HepG2 (cell line): ENCODE results near the gene BTK. TPM values are rescaled to one million over a fixed set of nuclear protein-coding genes. Genes with fewer than 3 reads are reported as not detected.
A peak's percentile ranks its signal among the peaks of the same experiment; 100 is the strongest.

Experiments used
- AHR ChIP-seq: IDR thresholded peaks from 2 replicates; pipeline ENCODE4 v1.6.1; 2018; ENCODE audit warnings: missing genetic modification reagents, missing compliant biosample characterization
- MATR3 ChIP-seq: sonication (generic); formaldehyde crosslinking; IDR thresholded peaks from 2 replicates; pipeline ENCODE4 v1.4.0; 2020; ENCODE audit warnings: missing genetic modification reagents
- NAIF1 ChIP-seq: sonication (generic); formaldehyde crosslinking; IDR thresholded peaks from 2 replicates; pipeline ENCODE4 v1.5.0; 2020; ENCODE audit warnings: mild to moderate bottlenecking, missing genetic modification reagents, borderline replicate concordance
- NFE2L2 ChIP-seq: fragments of 150-350 bp; IDR thresholded peaks from 2 replicates; pipeline ENCODE4 v1.6.1; 2014; ENCODE audit warnings: low read length
- PITX1 ChIP-seq: sonication (generic); formaldehyde crosslinking; IDR thresholded peaks from 2 replicates; pipeline ENCODE4 v1.5.1; 2020; ENCODE audit warnings: mild to moderate bottlenecking, missing genetic modification reagents
- SIN3B ChIP-seq: fragments of 150-350 bp; IDR thresholded peaks from 2 replicates; pipeline ENCODE4 v1.6.1; 2014; ENCODE audit warnings: low read length
- SMARCC2 ChIP-seq: fragments of 450-650 bp; IDR thresholded peaks from 2 replicates; pipeline ENCODE4 v1.6.1; 2017; ENCODE audit warnings: antibody characterized with exemption, mild to moderate bottlenecking
- ZNF12 ChIP-seq: sonication (generic); formaldehyde crosslinking; IDR thresholded peaks from 2 replicates; pipeline ENCODE4 v1.5.0; 2020; ENCODE audit warnings: missing genetic modification reagents
- polyA plus RNA-seq, 8 experiments: library from polyadenylated mRNA; depleted of rRNA in 3 of 8; stranded (reverse) in 7 of 8; unstranded in 1 of 8; fragments of >200 nt; fragmentation: Illumina TruSeq in 4 of 8; extraction: Trizol in 4 of 8; gene quantifications; 2 replicates each; pipeline versions ENCODE4 v1.2.1 to v1.2.3, GENCODE V29; 2011 to 2016; ENCODE audit warnings: low read depth in 4 of 8, missing spikeins in 1 of 8, mixed read lengths in 1 of 8; ENCODE audit not compliant: insufficient read depth in 1 of 8
- total RNA-seq, 5 experiments: library from RNA; depleted of rRNA; stranded (reverse); fragments of >200 nt; fragmentation: Illumina TruSeq; extraction: Trizol; gene quantifications; 2 replicates each; pipeline ENCODE4 v1.2.3, GENCODE V29; 2016; ENCODE audit warnings: low read depth in 1 of 5
- TF ChIP-seq, protein P1 (sequence below): sonication (generic); formaldehyde crosslinking; IDR thresholded peaks from 2 replicates; pipeline ENCODE4 v1.9.0; 2021; ENCODE audit warnings: mild to moderate bottlenecking, missing genetic modification reagents
- TF ChIP-seq, protein P2 (sequence below): sonication (generic); formaldehyde crosslinking; IDR thresholded peaks from 2 replicates; pipeline ENCODE4 v1.4.0; 2020; ENCODE audit warnings: missing genetic modification reagents, borderline replicate concordance
- TF ChIP-seq, protein P3 (sequence below): sonication (generic); formaldehyde crosslinking; conservative IDR thresholded peaks from 2 replicates; pipeline ENCODE4 v1.4.0; 2020; ENCODE audit warnings: mild to moderate bottlenecking, missing genetic modification reagents, moderate library complexity
- TF ChIP-seq, protein P4 (sequence below): sonication (generic); formaldehyde crosslinking; IDR thresholded peaks from 2 replicates; pipeline ENCODE4 v1.4.0; 2020; ENCODE audit warnings: missing genetic modification reagents, low read depth, mild to moderate bottlenecking, borderline replicate concordance

The BTK gene
- total and polyA plus RNA-seq, 2 of the 13 experiments (the other 11 are each of a cell fraction or from before 2014, with no cell fraction given): not detected

DNA sequence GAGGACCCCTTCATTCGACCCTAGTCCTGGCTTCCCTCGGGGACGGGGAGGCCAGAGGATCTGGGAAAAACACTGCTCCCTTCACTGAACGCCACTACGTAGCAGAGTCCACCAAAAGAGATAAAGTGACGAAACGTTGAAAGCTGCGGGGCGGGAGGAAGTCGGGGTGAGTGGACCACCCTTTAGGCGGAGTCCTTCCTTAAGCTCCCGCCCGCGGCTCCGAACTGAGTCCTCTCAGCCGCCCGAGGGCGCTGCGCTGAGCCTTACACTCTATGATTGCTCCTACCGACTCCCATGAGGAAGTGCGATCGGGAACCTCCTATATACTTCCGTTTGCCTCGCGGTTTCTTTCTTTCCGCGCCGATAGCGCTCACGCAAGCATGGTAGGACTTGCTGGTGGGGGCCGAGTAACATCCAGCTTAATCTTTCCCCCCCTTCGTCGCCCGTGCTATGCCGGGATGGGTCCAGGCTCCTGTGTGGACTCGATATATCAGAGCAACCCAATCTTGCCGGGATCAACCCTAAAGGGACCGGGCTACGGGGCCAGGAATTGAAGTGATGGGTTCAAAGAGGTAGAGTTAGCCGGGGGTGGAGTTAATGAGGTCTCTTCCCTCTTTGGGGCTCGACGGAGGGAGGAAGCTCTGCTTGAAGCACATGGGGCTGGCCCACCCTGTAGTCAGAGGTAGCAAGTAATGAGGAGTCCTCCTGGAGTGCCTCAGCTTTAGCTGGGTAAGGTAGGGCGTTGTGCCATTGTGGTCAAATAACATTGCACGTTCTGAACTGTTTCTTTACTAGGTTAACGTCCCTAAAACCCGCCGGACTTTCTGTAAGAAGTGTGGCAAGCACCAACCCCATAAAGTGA lies 4.9 kb upstream of the BTK start, which contains the start of gene RPL36A (continued):
- TF ChIP-seq, protein P1, sequence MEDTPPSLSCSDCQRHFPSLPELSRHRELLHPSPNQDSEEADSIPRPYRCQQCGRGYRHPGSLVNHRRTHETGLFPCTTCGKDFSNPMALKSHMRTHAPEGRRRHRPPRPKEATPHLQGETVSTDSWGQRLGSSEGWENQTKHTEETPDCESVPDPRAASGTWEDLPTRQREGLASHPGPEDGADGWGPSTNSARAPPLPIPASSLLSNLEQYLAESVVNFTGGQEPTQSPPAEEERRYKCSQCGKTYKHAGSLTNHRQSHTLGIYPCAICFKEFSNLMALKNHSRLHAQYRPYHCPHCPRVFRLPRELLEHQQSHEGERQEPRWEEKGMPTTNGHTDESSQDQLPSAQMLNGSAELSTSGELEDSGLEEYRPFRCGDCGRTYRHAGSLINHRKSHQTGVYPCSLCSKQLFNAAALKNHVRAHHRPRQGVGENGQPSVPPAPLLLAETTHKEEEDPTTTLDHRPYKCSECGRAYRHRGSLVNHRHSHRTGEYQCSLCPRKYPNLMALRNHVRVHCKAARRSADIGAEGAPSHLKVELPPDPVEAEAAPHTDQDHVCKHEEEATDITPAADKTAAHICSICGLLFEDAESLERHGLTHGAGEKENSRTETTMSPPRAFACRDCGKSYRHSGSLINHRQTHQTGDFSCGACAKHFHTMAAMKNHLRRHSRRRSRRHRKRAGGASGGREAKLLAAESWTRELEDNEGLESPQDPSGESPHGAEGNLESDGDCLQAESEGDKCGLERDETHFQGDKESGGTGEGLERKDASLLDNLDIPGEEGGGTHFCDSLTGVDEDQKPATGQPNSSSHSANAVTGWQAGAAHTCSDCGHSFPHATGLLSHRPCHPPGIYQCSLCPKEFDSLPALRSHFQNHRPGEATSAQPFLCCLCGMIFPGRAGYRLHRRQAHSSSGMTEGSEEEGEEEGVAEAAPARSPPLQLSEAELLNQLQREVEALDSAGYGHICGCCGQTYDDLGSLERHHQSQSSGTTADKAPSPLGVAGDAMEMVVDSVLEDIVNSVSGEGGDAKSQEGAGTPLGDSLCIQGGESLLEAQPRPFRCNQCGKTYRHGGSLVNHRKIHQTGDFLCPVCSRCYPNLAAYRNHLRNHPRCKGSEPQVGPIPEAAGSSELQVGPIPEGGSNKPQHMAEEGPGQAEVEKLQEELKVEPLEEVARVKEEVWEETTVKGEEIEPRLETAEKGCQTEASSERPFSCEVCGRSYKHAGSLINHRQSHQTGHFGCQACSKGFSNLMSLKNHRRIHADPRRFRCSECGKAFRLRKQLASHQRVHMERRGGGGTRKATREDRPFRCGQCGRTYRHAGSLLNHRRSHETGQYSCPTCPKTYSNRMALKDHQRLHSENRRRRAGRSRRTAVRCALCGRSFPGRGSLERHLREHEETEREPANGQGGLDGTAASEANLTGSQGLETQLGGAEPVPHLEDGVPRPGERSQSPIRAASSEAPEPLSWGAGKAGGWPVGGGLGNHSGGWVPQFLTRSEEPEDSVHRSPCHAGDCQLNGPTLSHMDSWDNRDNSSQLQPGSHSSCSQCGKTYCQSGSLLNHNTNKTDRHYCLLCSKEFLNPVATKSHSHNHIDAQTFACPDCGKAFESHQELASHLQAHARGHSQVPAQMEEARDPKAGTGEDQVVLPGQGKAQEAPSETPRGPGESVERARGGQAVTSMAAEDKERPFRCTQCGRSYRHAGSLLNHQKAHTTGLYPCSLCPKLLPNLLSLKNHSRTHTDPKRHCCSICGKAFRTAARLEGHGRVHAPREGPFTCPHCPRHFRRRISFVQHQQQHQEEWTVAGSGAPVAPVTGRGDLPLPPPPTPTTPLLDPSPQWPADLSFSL (CRISPR knock-in tag): no peak
- TF ChIP-seq SIN3B (no peak), PITX1 (CRISPR knock-in tag) (no peak), AHR (CRISPR knock-in tag) (no peak), ZNF12 (CRISPR knock-in tag) (0 out of 2 replicates have a peak, but pooled peaks have one; percentile 26), MATR3 (no peak), SMARCC2 (no peak), NFE2L2 (no peak), NAIF1 (CRISPR knock-in tag) (no peak)
- TF ChIP-seq, protein P2, sequence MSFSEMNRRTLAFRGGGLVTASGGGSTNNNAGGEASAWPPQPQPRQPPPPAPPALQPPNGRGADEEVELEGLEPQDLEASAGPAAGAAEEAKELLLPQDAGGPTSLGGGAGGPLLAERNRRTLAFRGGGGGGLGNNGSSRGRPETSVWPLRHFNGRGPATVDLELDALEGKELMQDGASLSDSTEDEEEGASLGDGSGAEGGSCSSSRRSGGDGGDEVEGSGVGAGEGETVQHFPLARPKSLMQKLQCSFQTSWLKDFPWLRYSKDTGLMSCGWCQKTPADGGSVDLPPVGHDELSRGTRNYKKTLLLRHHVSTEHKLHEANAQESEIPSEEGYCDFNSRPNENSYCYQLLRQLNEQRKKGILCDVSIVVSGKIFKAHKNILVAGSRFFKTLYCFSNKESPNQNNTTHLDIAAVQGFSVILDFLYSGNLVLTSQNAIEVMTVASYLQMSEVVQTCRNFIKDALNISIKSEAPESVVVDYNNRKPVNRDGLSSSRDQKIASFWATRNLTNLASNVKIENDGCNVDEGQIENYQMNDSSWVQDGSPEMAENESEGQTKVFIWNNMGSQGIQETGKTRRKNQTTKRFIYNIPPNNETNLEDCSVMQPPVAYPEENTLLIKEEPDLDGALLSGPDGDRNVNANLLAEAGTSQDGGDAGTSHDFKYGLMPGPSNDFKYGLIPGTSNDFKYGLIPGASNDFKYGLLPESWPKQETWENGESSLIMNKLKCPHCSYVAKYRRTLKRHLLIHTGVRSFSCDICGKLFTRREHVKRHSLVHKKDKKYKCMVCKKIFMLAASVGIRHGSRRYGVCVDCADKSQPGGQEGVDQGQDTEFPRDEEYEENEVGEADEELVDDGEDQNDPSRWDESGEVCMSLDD (CRISPR knock-in tag): no peak
- TF ChIP-seq, protein P3, sequence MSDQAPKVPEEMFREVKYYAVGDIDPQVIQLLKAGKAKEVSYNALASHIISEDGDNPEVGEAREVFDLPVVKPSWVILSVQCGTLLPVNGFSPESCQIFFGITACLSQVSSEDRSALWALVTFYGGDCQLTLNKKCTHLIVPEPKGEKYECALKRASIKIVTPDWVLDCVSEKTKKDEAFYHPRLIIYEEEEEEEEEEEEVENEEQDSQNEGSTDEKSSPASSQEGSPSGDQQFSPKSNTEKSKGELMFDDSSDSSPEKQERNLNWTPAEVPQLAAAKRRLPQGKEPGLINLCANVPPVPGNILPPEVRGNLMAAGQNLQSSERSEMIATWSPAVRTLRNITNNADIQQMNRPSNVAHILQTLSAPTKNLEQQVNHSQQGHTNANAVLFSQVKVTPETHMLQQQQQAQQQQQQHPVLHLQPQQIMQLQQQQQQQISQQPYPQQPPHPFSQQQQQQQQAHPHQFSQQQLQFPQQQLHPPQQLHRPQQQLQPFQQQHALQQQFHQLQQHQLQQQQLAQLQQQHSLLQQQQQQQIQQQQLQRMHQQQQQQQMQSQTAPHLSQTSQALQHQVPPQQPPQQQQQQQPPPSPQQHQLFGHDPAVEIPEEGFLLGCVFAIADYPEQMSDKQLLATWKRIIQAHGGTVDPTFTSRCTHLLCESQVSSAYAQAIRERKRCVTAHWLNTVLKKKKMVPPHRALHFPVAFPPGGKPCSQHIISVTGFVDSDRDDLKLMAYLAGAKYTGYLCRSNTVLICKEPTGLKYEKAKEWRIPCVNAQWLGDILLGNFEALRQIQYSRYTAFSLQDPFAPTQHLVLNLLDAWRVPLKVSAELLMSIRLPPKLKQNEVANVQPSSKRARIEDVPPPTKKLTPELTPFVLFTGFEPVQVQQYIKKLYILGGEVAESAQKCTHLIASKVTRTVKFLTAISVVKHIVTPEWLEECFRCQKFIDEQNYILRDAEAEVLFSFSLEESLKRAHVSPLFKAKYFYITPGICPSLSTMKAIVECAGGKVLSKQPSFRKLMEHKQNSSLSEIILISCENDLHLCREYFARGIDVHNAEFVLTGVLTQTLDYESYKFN: no peak
- TF ChIP-seq, protein P4, sequence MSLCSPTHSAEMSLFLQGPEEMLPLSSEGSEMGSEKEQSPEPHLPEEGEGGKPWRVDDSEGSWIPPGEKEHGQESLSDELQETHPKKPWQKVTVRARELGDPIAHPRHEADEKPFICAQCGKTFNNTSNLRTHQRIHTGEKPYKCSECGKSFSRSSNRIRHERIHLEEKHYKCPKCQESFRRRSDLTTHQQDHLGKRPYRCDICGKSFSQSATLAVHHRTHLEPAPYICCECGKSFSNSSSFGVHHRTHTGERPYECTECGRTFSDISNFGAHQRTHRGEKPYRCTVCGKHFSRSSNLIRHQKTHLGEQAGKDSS: no peak
